ENCODE data around the gene TP53I13. TPM values are rescaled to one million over a fixed set of nuclear protein-coding genes. Genes with fewer than 3 reads are reported as not detected.

TP53I13 gene
- total RNA-seq, 1 donor from 2014 or later = 40.2 TPM

- no peak overlapping the region for H3K4me3 Mint-ChIP-seq (ENCODE audit: low read depth)
- peaks cover 81% of the 10 kb centered on the region for H3K27me3 Mint-ChIP-seq
- H3K36me3 Mint-ChIP-seq (ENCODE audit: insufficient read depth) = no peaks in the 10 kb centered on the region
- H3K9me3 Mint-ChIP-seq (ENCODE audit: low read depth) = no peaks in the 10 kb centered on the region
- DNase-seq (ENCODE audit: low spot score, unreplicated experiment) = peak; percentile 57
- no peak overlapping the region for H3K27ac Mint-ChIP-seq
- peak; percentile 64 for TF ChIP-seq CTCF (IDR thresholded peaks at IDR 0.05; ENCODE audit: unreplicated experiment)
- H3K4me1 Mint-ChIP-seq (ENCODE audit: low read depth) = peaks cover 5% of the 10 kb centered on the region
Measured at GRCh38 chr17:29617125-29617480, 48.6 kb downstream of the TP53I13 start.

GRCh38 chr17:29617481-29618271, 49.2 kb downstream of the TP53I13 start:
- peak; percentile 60 for TF ChIP-seq CTCF (IDR thresholded peaks at IDR 0.05; ENCODE audit: unreplicated experiment)
- peaks cover 83% of the 10 kb centered on the region for H3K27me3 Mint-ChIP-seq
- no peak overlapping the region for H3K27ac Mint-ChIP-seq

GRCh38 chr17:29618272-29619065, 50.0 kb downstream of the TP53I13 start:
- Mint-ChIP-seq H3K27ac (no peak overlapping the region), H3K9me3 (ENCODE audit: low read depth) (no peaks in the 10 kb centered on the region), H3K27me3 (peaks cover 91% of the 10 kb centered on the region), H3K4me3 (ENCODE audit: low read depth) (no peak overlapping the region), H3K4me1 (ENCODE audit: low read depth) (peaks cover 5% of the 10 kb centered on the region), H3K36me3 (ENCODE audit: insufficient read depth) (no peaks in the 10 kb centered on the region)
- no peak for DNase-seq (ENCODE audit: low spot score, unreplicated experiment)
- TF ChIP-seq CTCF (IDR thresholded peaks at IDR 0.05; ENCODE audit: unreplicated experiment) = no peak

More at GRCh38 chr17:29617481-29618271, 49.2 kb downstream of the TP53I13 start:
- Mint-ChIP-seq H3K4me3 (ENCODE audit: low read depth) (no peak overlapping the region), H3K4me1 (ENCODE audit: low read depth) (peaks cover 5% of the 10 kb centered on the region), H3K9me3 (ENCODE audit: low read depth) (no peaks in the 10 kb centered on the region), H3K36me3 (ENCODE audit: insufficient read depth) (no peaks in the 10 kb centered on the region)
- DNase-seq (ENCODE audit: low spot score, unreplicated experiment) = no peak

- no peaks in the 10 kb centered on the region for H3K9me3 Mint-ChIP-seq (ENCODE audit: low read depth)
- H3K4me1 Mint-ChIP-seq (ENCODE audit: low read depth) = peaks cover 5% of the 10 kb centered on the region
- H3K36me3 Mint-ChIP-seq (ENCODE audit: insufficient read depth) = no peaks in the 10 kb centered on the region
- H3K27ac Mint-ChIP-seq = no peak overlapping the region
- TF ChIP-seq CTCF (IDR thresholded peaks at IDR 0.05; ENCODE audit: unreplicated experiment) = no peak
- no peak for DNase-seq (ENCODE audit: low spot score, unreplicated experiment)
- H3K4me3 Mint-ChIP-seq (ENCODE audit: low read depth) = no peak overlapping the region
- H3K27me3 Mint-ChIP-seq = peaks cover 92% of the 10 kb centered on the region
Measured at GRCh38 chr17:29619251-29619650, 50.8 kb downstream of the TP53I13 start.

- no peak overlapping the region for H3K4me3 Mint-ChIP-seq (ENCODE audit: low read depth)
- DNase-seq (ENCODE audit: low spot score, unreplicated experiment) = no peak
Measured at GRCh38 chr17:29620271-29620670, 51.8 kb downstream of the TP53I13 start.

More at GRCh38 chr17:29620271-29620670, 51.8 kb downstream of the TP53I13 start:
- H3K27ac Mint-ChIP-seq = no peak overlapping the region
- H3K27me3 Mint-ChIP-seq = peaks cover 90% of the 10 kb centered on the region
- H3K9me3 Mint-ChIP-seq (ENCODE audit: low read depth) = no peaks in the 10 kb centered on the region
- TF ChIP-seq CTCF (IDR thresholded peaks at IDR 0.05; ENCODE audit: unreplicated experiment) = no peak
- peaks cover 5% of the 10 kb centered on the region for H3K4me1 Mint-ChIP-seq (ENCODE audit: low read depth)
- no peaks in the 10 kb centered on the region for H3K36me3 Mint-ChIP-seq (ENCODE audit: insufficient read depth)

All from progenitor cell of endocrine pancreas (in vitro differentiated cells).